NCI-H146 treated with DMSO at 0.1 percent for 48 hours (cell line): ENCODE results near the gene MAP4K1.
"Not testable (repeated sequence)": the region's sequence is repeated elsewhere in the genome, so short reads cannot be mapped to it uniquely, and the experiment has no call there.

ENCODE experiments used
- DNase-seq: peaks from one replicate; lab custom pipeline; 2025; ENCODE audit not compliant: unreplicated experiment; lab: John Stamatoyannopoulos, UW

Gene MAP4K1

GRCh38 chr19:38653028-38653571 is 35.3 kb upstream of the MAP4K1 start:
- peak; percentile 59 for DNase-seq

- no peak for DNase-seq
Measured at GRCh38 chr19:38650911-38651584, 33.3 kb upstream of the MAP4K1 start.

GRCh38 chr19:38650172-38650775 is 32.5 kb upstream of the MAP4K1 start:
- DNase-seq = no peak

- no peak for DNase-seq
Measured at GRCh38 chr19:38649305-38650171, 31.8 kb upstream of the MAP4K1 start.

- DNase-seq = no peak
Measured at GRCh38 chr19:38648769-38649304, 31.1 kb upstream of the MAP4K1 start.

GRCh38 chr19:38647966-38648768 is 30.4 kb upstream of the MAP4K1 start:
- no peak for DNase-seq

GRCh38 chr19:38647368-38647965 is 29.7 kb upstream of the MAP4K1 start, which contains the start of gene ACTN4:
TSS of gene ACTN4 (plus strand) at chr19:38647649. CDS start at chr19:38647746, 97 bp downstream.
- peak; percentile 86 for DNase-seq

GRCh38 chr19:38644719-38645118 is 27.0 kb upstream of the MAP4K1 start:
- DNase-seq = no peak

- DNase-seq = no peak
Measured at GRCh38 chr19:38642176-38642575, 24.4 kb upstream of the MAP4K1 start.

- no peak for DNase-seq
Measured at GRCh38 chr19:38640368-38640767, 22.6 kb upstream of the MAP4K1 start.

- no peak for DNase-seq
Measured at GRCh38 chr19:38639679-38640078, 21.9 kb upstream of the MAP4K1 start.

GRCh38 chr19:38638461-38638860 is 20.7 kb upstream of the MAP4K1 start:
- DNase-seq = no peak

GRCh38 chr19:38635483-38636399 is 18.0 kb upstream of the MAP4K1 start:
- DNase-seq = no peak

- DNase-seq = peak; percentile 12
Measured at GRCh38 chr19:38634757-38635482, 17.2 kb upstream of the MAP4K1 start.

- no peak for DNase-seq
Measured at GRCh38 chr19:38632476-38633213, 14.9 kb upstream of the MAP4K1 start.

GRCh38 chr19:38631811-38632475 is 14.2 kb upstream of the MAP4K1 start:
- not testable (repeated sequence) for DNase-seq

GRCh38 chr19:38631301-38631700 is 13.5 kb upstream of the MAP4K1 start:
- not testable (repeated sequence) for DNase-seq
